Neural cell (in vitro differentiated cells): ENCODE results near the gene SEMA6A.

ENCODE experiments used
- CTCF ChIP-seq: fragments of 450-650 bp; IDR thresholded peaks from 2 replicates; pipeline ENCODE4 v1.5.1; 2014; ENCODE audit warnings: antibody characterized with exemption, mild to moderate bottlenecking, moderate library complexity; ENCODE audit not compliant: poor library complexity, severe bottlenecking
- EP300 ChIP-seq: fragments of 450-650 bp; conservative IDR thresholded peaks from 2 replicates; pipeline ENCODE4 v1.6.1; 2014; ENCODE audit warnings: antibody characterized with exemption, mild to moderate bottlenecking, moderate library complexity; ENCODE audit not compliant: poor library complexity, severe bottlenecking
- EZH2 ChIP-seq: fragments of 200-600, 300-800 bp; shearing (Covaris generic), sonication (generic); IDR thresholded peaks from 2 replicates; pipeline ENCODE4 v1.6.1; 2014; ENCODE audit warnings: antibody characterized with exemption, low read length, borderline replicate concordance, mild to moderate bottlenecking; ENCODE audit not compliant: insufficient read depth, poor library complexity, severe bottlenecking
- MXI1 ChIP-seq: fragments of 450-650 bp; conservative IDR thresholded peaks from 2 replicates; pipeline ENCODE4 v1.6.1; 2014; ENCODE audit warnings: antibody characterized with exemption, mild to moderate bottlenecking; ENCODE audit not compliant: poor library complexity, severe bottlenecking
- POLR2AphosphoS5 ChIP-seq: IDR thresholded peaks from 2 replicates; pipeline ENCODE4 v1.6.1; 2012
- SMC3 ChIP-seq: fragments of 450-650 bp; conservative IDR thresholded peaks from 2 replicates; pipeline ENCODE4 v1.6.1; 2014; ENCODE audit warnings: antibody characterized with exemption, mild to moderate bottlenecking, moderate library complexity; ENCODE audit not compliant: poor library complexity

- TF ChIP-seq EP300 = no peak
- TF ChIP-seq CTCF = no peak
- no peak for TF ChIP-seq MXI1
- no peak for TF ChIP-seq EZH2
- no peak for TF ChIP-seq POLR2AphosphoS5
- no peak for TF ChIP-seq SMC3
Measured at GRCh38 chr5:116480894-116481510, 93.6 kb downstream of the SEMA6A start.
